Fibroblast of lung (primary cell): Measurements from ENCODE around the gene TGFB2.

Experiments used
- CTCF ChIP-seq, 2 donors: IDR thresholded peaks in 1 of 2; conservative IDR thresholded peaks in 1 of 2; 1 replicate in 1 of 2; 2 replicates in 1 of 2; pipeline ENCODE4 v1.5.1; 2011 to 2012; ENCODE audit warnings: low read length in 2 of 2, control low read depth in 1 of 2, inconsistent platforms in 1 of 2, low read depth in 1 of 2, mild to moderate bottlenecking in 1 of 2
- EZH2 ChIP-seq: IDR thresholded peaks from 2 replicates; pipeline ENCODE4 v1.5.1; 2012; ENCODE audit warnings: low read length, control low read depth, mild to moderate bottlenecking; ENCODE audit errors: missing control alignments

- TF ChIP-seq CTCF (conservative IDR thresholded peaks at IDR 0.05 in 1 of 2, IDR thresholded peaks at IDR 0.05 in 1 of 2; ENCODE audit: low read depth in 1 of 2, low read length in 2 of 2) = no peak
- no peak for TF ChIP-seq EZH2
Measured at GRCh38 chr1:218350801-218351266, 5.7 kb downstream of the TGFB2 start.
